Measurements from ENCODE around the gene HS2ST1. TPM values are rescaled to one million over a fixed set of nuclear protein-coding genes. Genes with fewer than 3 reads are reported as not detected.

Gene HS2ST1
- total and polyA plus RNA-seq, 10 of the 15 experiments (the other 5 are each of a cell fraction or from before 2014, with no cell fraction given), result 5.4 to 30.8 (median 18.6) TPM

GRCh38 chr1:86928819-86929218 lies 14.4 kb downstream of the HS2ST1 start (continued):
- TF ChIP-seq, protein P1, sequence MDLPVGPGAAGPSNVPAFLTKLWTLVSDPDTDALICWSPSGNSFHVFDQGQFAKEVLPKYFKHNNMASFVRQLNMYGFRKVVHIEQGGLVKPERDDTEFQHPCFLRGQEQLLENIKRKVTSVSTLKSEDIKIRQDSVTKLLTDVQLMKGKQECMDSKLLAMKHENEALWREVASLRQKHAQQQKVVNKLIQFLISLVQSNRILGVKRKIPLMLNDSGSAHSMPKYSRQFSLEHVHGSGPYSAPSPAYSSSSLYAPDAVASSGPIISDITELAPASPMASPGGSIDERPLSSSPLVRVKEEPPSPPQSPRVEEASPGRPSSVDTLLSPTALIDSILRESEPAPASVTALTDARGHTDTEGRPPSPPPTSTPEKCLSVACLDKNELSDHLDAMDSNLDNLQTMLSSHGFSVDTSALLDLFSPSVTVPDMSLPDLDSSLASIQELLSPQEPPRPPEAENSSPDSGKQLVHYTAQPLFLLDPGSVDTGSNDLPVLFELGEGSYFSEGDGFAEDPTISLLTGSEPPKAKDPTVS (IDR thresholded peaks at IDR 0.05; ENCODE audit: low read depth, low read length), result no peak
- TF ChIP-seq NFXL1 (IDR thresholded peaks at IDR 0.05; ENCODE audit: borderline replicate concordance) (no peak), SP1 (IDR thresholded peaks at IDR 0.05; ENCODE audit: low read depth, low read length) (no peak), GABPA (IDR thresholded peaks at IDR 0.05; ENCODE audit: low read depth) (no peak), STAT3 (IDR thresholded peaks at IDR 0.05; ENCODE audit: low read depth, low read length) (no peak), CUX1 (IDR thresholded peaks at IDR 0.05; ENCODE audit: insufficient replicate concordance, low read depth, low read length) (no peak), TCF3 (IDR thresholded peaks at IDR 0.05; ENCODE audit: borderline replicate concordance, insufficient read depth, low read depth, low read length) (no peak), EGR1 (IDR thresholded peaks at IDR 0.05; ENCODE audit: borderline replicate concordance in 1 of 2, low read depth in 2 of 2, low read length in 2 of 2) (no peak), LARP7 (IDR thresholded peaks at IDR 0.05) (no peak), SREBF1 (IDR thresholded peaks at IDR 0.05; ENCODE audit: low read length) (no peak), ETV6 (conservative IDR thresholded peaks at IDR 0.05 in 1 of 2, IDR thresholded peaks at IDR 0.05 in 1 of 2; ENCODE audit: borderline replicate concordance in 1 of 2, low read depth in 1 of 2) (no peak)
